H9 (cell line): ENCODE results near the gene PPP2R5B. TPM values are rescaled to one million over a fixed set of nuclear protein-coding genes. Genes with fewer than 3 reads are reported as not detected.

Experiments used
- DNase-seq: peaks from one replicate; pipeline ENCODE4 v3.0.0-alpha.2; 2017
- H2AFZ ChIP-seq: one replicate; pipeline ENCODE4 v1.6.1; 2013; ENCODE audit warnings: mild to moderate bottlenecking, low read length, control low read depth, moderate library complexity
- H2AK5ac ChIP-seq: 2 replicates; pipeline ENCODE4 v1.6.1; 2013; ENCODE audit warnings: low read length, control low read depth, mixed read lengths; ENCODE audit not compliant: insufficient read length
- H2BK120ac ChIP-seq: one replicate; pipeline ENCODE4 v1.6.1; 2013; ENCODE audit warnings: low read depth, mild to moderate bottlenecking, low read length, control low read depth, inconsistent platforms; ENCODE audit not compliant: poor library complexity, severe bottlenecking
- H2BK12ac ChIP-seq: 2 replicates; pipeline ENCODE4 v1.6.1; 2013; ENCODE audit warnings: low read length, control low read depth, mixed read lengths, low read depth; ENCODE audit not compliant: insufficient read length
- H2BK15ac ChIP-seq: 2 replicates; pipeline ENCODE4 v1.6.1; 2013; ENCODE audit warnings: low read depth, low read length, control low read depth
- H2BK20ac ChIP-seq: one replicate; pipeline ENCODE4 v1.6.1; 2013; ENCODE audit warnings: low read depth, mild to moderate bottlenecking, low read length, control low read depth, inconsistent platforms; ENCODE audit not compliant: poor library complexity, severe bottlenecking
- H2BK5ac ChIP-seq: 2 replicates; pipeline ENCODE4 v1.6.1; 2013; ENCODE audit warnings: low read length, control low read depth, mixed read lengths; ENCODE audit not compliant: insufficient read length
- H3K14ac ChIP-seq: 2 replicates; pipeline ENCODE4 v1.6.1; 2013; ENCODE audit warnings: low read length, control low read depth; ENCODE audit not compliant: insufficient read depth
- H3K18ac ChIP-seq: 2 replicates; pipeline ENCODE4 v1.6.1; 2013; ENCODE audit warnings: low read depth, mild to moderate bottlenecking, mixed read lengths, low read length, control low read depth; ENCODE audit not compliant: insufficient read length
- H3K23ac ChIP-seq: 2 replicates; pipeline ENCODE4 v1.6.1; 2013; ENCODE audit warnings: low read length, control low read depth, mixed read lengths, low read depth; ENCODE audit not compliant: insufficient read length
- H3K23me2 ChIP-seq: 2 replicates; pipeline ENCODE4 v1.6.1; 2013; ENCODE audit warnings: low read depth, mild to moderate bottlenecking, mixed read lengths, low read length, control low read depth; ENCODE audit not compliant: insufficient read length, poor library complexity, severe bottlenecking
- H3K27ac ChIP-seq: 2 replicates; pipeline ENCODE4 v1.5.1; 2013; ENCODE audit warnings: low read length, control low read depth, mixed read lengths, low read depth; ENCODE audit not compliant: insufficient read length
- H3K27me3 ChIP-seq: 2 replicates; pipeline ENCODE4 v1.6.1; 2013; ENCODE audit warnings: low read length, control low read depth, inconsistent platforms; ENCODE audit not compliant: insufficient read depth
- H3K4ac ChIP-seq: 2 replicates; pipeline ENCODE4 v1.6.1; 2013; ENCODE audit warnings: low read depth, mild to moderate bottlenecking, control low read depth, inconsistent platforms, low read length, moderate library complexity
- H3K4me1 ChIP-seq: 2 replicates; pipeline ENCODE4 v1.6.1; 2013; ENCODE audit warnings: low read length, control low read depth, inconsistent platforms; ENCODE audit not compliant: insufficient read depth
- H3K4me2 ChIP-seq: 2 replicates; pipeline ENCODE4 v1.6.1; 2013; ENCODE audit warnings: low read length, control low read depth, mixed read lengths; ENCODE audit not compliant: insufficient read length, insufficient read depth
- H3K56ac ChIP-seq: 2 replicates; pipeline ENCODE4 v1.6.1; 2013; ENCODE audit warnings: low read depth, mild to moderate bottlenecking, mixed read lengths, low read length, control low read depth; ENCODE audit not compliant: insufficient read length
- H3K79me1 ChIP-seq: 2 replicates; pipeline ENCODE4 v1.6.1; 2013; ENCODE audit warnings: low read depth, mild to moderate bottlenecking, moderate library complexity, low read length, control low read depth, inconsistent platforms; ENCODE audit not compliant: insufficient read depth, poor library complexity, severe bottlenecking
- H3K79me2 ChIP-seq: 2 replicates; pipeline ENCODE4 v1.6.1; 2013; ENCODE audit warnings: low read length, control low read depth, inconsistent platforms; ENCODE audit not compliant: insufficient read depth
- H3K9ac ChIP-seq: 2 replicates; pipeline ENCODE4 v1.6.1; 2013; ENCODE audit warnings: low read length, control low read depth, mixed read lengths; ENCODE audit not compliant: insufficient read length; ENCODE audit errors: extremely low read depth
- H3K9me3 ChIP-seq: one replicate; pipeline ENCODE4 v1.6.1; 2013; ENCODE audit warnings: low read depth, low read length, inconsistent platforms; ENCODE audit not compliant: control insufficient read depth
- H3T11ph ChIP-seq: one replicate; pipeline ENCODE4 v1.6.1; 2013; ENCODE audit warnings: mild to moderate bottlenecking, low read length, control low read depth, inconsistent platforms
- H4K20me1 ChIP-seq: one replicate; pipeline ENCODE4 v1.6.1; 2013; ENCODE audit not compliant: control insufficient read depth, insufficient read length, insufficient read depth
- H4K5ac ChIP-seq: 2 replicates; pipeline ENCODE4 v1.6.1; 2013; ENCODE audit warnings: low read depth, mild to moderate bottlenecking, mixed read lengths, low read length, control low read depth; ENCODE audit not compliant: insufficient read length
- H4K8ac ChIP-seq: replicated peaks from 2 replicates; pipeline ENCODE4 v1.6.1; 2013; ENCODE audit warnings: low read length, control low read depth, mixed read lengths, low read depth; ENCODE audit not compliant: insufficient read length
- H4K91ac ChIP-seq: 2 replicates; pipeline ENCODE4 v1.6.1; 2013; ENCODE audit warnings: low read depth, mild to moderate bottlenecking, moderate library complexity, mixed read lengths, low read length, control low read depth; ENCODE audit not compliant: insufficient read length
- H3K27ac Mint-ChIP-seq, 3 experiments: 2 replicates in 2 of 3; 3 replicates in 1 of 3; pipeline ENCODE4 v1.8.0; 2020 to 2021; ENCODE audit warnings: mixed read lengths in 3 of 3, mild to moderate bottlenecking in 1 of 3, moderate library complexity in 1 of 3
- H3K27me3 Mint-ChIP-seq: 2 replicates; pipeline ENCODE4 v1.8.0; 2021; ENCODE audit warnings: low read depth, mild to moderate bottlenecking, moderate library complexity, mixed read lengths
- H3K36me3 Mint-ChIP-seq, 3 experiments: 2 replicates in 2 of 3; 3 replicates in 1 of 3; pipeline ENCODE4 v1.8.0; 2020 to 2021; ENCODE audit warnings: low read depth in 3 of 3, mixed read lengths in 3 of 3; ENCODE audit not compliant: insufficient read depth in 1 of 3
- H3K4me1 Mint-ChIP-seq, 2 experiments: 2 replicates each; pipeline ENCODE4 v1.8.0; 2020; ENCODE audit warnings: mixed read lengths in 2 of 2
- H3K4me3 Mint-ChIP-seq, 2 experiments: 2 replicates in 1 of 2; 3 replicates in 1 of 2; pipeline ENCODE4 v1.8.0; 2020 to 2021; ENCODE audit warnings: mild to moderate bottlenecking in 2 of 2, mixed read lengths in 2 of 2, moderate library complexity in 1 of 2
- H3K9me3 Mint-ChIP-seq, 2 experiments: 2 replicates in 1 of 2; 3 replicates in 1 of 2; pipeline ENCODE4 v1.8.0; 2020; ENCODE audit warnings: mild to moderate bottlenecking in 2 of 2, mixed read lengths in 2 of 2, moderate library complexity in 1 of 2
- WGBS: extraction: QIAGEN DNeasy Blood & Tissue Kit; methylation state at CpG from one replicate; pipeline ENCODE4 v1.1.7; 2013; ENCODE audit warnings: missing lambda C conversion rate, low lambda C conversion rate, mixed read lengths; ENCODE audit not compliant: insufficient read length; ENCODE audit errors: extremely low coverage; 5-methylcytosine and 5-hydroxymethylcytosine counted together
- total RNA-seq: library from RNA; stranded (reverse); gene quantifications from 2 replicates; pipeline ENCODE4 v1.2.1, GENCODE V29; 2021
- TF ChIP-seq, protein P1 (sequence below): fragments of 200-600 bp; sonication (generic); conservative IDR thresholded peaks from 3 replicates; pipeline ENCODE4 v1.8.0; 2021; ENCODE audit warnings: antibody characterized with exemption, mild to moderate bottlenecking

PPP2R5B gene
- total RNA-seq, 1 experiment from 2014 or later: 6.3 TPM

DNA sequence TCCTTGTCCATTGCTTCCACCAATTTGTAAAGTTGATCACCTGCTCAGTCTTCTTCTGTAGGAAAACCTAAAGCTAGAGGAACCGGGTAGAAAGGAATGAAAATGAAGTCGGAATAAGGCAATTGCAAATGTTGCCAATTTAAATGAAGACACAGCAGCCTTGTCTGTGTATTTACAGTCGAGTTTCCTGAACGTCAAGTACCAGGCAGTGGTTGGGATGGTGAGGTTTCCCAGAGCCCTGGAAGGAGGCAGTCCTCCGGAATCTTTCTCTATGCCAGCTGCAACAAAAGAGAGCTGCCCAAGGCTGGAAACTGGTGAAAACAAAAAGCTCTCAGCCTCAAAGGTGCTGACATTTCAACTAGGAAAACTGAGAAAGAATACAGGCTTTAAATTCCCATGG, 29.7 kb downstream of the PPP2R5B start:
- Histone ChIP-seq H4K20me1 (no peaks in the 10 kb centered on the region), H3K9me3 (no peaks in the 10 kb centered on the region), H4K91ac (no peak overlapping the region), H4K5ac (no peak overlapping the region), H4K8ac (no peak overlapping the region), H3K27me3 (no peaks in the 10 kb centered on the region), H3K14ac (no peak overlapping the region), H3K9ac (no peak overlapping the region), H3K56ac (no peak overlapping the region), H2AFZ (no peak overlapping the region), H3K23me2 (no peaks in the 10 kb centered on the region), H2BK20ac (no peak overlapping the region), H2BK15ac (no peak overlapping the region), H3K4ac (no peak overlapping the region), H3K4me1 (no peaks in the 10 kb centered on the region), H2AK5ac (no peak overlapping the region), H3T11ph (no peak overlapping the region), H3K4me2 (no peak overlapping the region), H2BK5ac (no peak overlapping the region), H3K18ac (no peak overlapping the region), H3K23ac (no peak overlapping the region), H2BK120ac (no peak overlapping the region), H3K27ac (no peak overlapping the region), H3K79me2 (no peaks in the 10 kb centered on the region), H3K79me1 (no peaks in the 10 kb centered on the region), H2BK12ac (no peak overlapping the region)
- DNase-seq: no peak
- WGBS: no CpG with 5 or more reads among the region's 5 CpGs
- Mint-ChIP-seq H3K27ac (no peak overlapping the region), H3K4me1 (no peaks in the 10 kb centered on the region), H3K9me3 (no peaks in the 10 kb centered on the region), H3K36me3 (no peaks in the 10 kb centered on the region), H3K4me3 (no peak overlapping the region), H3K27me3 (peaks cover 2% of the 10 kb centered on the region)
- TF ChIP-seq, protein P1, sequence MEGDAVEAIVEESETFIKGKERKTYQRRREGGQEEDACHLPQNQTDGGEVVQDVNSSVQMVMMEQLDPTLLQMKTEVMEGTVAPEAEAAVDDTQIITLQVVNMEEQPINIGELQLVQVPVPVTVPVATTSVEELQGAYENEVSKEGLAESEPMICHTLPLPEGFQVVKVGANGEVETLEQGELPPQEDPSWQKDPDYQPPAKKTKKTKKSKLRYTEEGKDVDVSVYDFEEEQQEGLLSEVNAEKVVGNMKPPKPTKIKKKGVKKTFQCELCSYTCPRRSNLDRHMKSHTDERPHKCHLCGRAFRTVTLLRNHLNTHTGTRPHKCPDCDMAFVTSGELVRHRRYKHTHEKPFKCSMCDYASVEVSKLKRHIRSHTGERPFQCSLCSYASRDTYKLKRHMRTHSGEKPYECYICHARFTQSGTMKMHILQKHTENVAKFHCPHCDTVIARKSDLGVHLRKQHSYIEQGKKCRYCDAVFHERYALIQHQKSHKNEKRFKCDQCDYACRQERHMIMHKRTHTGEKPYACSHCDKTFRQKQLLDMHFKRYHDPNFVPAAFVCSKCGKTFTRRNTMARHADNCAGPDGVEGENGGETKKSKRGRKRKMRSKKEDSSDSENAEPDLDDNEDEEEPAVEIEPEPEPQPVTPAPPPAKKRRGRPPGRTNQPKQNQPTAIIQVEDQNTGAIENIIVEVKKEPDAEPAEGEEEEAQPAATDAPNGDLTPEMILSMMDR: no peak
